Activated B cell treated with CpG ODN at 0.5 μM for 24 hours (primary cell): ENCODE measurements around the gene SGF29. TPM values are rescaled to one million over a fixed set of nuclear protein-coding genes. Genes with fewer than 3 reads are reported as not detected.

Source experiments
- ATAC-seq: fragments of 200-7000 bp; cut with Tn5 transposase; one replicate; pipeline ENCODE4 v1.10.0; 2021; ENCODE audit warnings: low read depth, mild to moderate bottlenecking, moderate library complexity
- CTCF ChIA-PET: fragments of 350-600 bp; sonication (Branson Sonifier 250); formaldehyde crosslinking; loops from one replicate; lab custom pipeline; 2021; ENCODE audit warnings: antibody characterized with exemption; lab: Charles Lee
- POLR2A ChIA-PET: fragments of 350-600 bp; sonication (Branson Sonifier 250); formaldehyde crosslinking; loops from one replicate; lab custom pipeline; 2021; ENCODE audit warnings: antibody characterized with exemption; lab: Charles Lee
- DNase-seq: peaks from one replicate; pipeline ENCODE4 v3.0.0; 2022
- H3K27ac Mint-ChIP-seq: one replicate; pipeline ENCODE4 v1.8.0; 2020; ENCODE audit warnings: mixed read lengths
- H3K27me3 Mint-ChIP-seq: one replicate; pipeline ENCODE4 v1.8.0; 2021; ENCODE audit warnings: mixed read lengths
- H3K36me3 Mint-ChIP-seq: one replicate; pipeline ENCODE4 v1.8.0; 2021; ENCODE audit warnings: low read depth, mixed read lengths
- H3K4me1 Mint-ChIP-seq: one replicate; pipeline ENCODE4 v1.8.0; 2021; ENCODE audit warnings: mixed read lengths
- H3K4me3 Mint-ChIP-seq: one replicate; pipeline ENCODE4 v1.8.0; 2020; ENCODE audit warnings: mild to moderate bottlenecking, mixed read lengths
- H3K9me3 Mint-ChIP-seq: one replicate; pipeline ENCODE4 v1.8.0; 2020; ENCODE audit warnings: mixed read lengths
- intact Hi-C: fragments of 100-400 bp; cut with micrococcal nuclease; formaldehyde crosslinking; loops from one replicate; pipeline ENCODE4 v1.15.1; 2024
- total RNA-seq: library from RNA; stranded (reverse); gene quantifications from 2 replicates; pipeline ENCODE4 v1.2.3, GENCODE V29; 2022
- TF ChIP-seq, protein P1 (sequence below): fragments of 200-600 bp; IDR thresholded peaks from one replicate; pipeline ENCODE4 v1.8.0; 2022; ENCODE audit warnings: antibody characterized with exemption, mild to moderate bottlenecking

The SGF29 gene
- total RNA-seq, 1 donor from 2014 or later: 40.3 TPM

DNA sequence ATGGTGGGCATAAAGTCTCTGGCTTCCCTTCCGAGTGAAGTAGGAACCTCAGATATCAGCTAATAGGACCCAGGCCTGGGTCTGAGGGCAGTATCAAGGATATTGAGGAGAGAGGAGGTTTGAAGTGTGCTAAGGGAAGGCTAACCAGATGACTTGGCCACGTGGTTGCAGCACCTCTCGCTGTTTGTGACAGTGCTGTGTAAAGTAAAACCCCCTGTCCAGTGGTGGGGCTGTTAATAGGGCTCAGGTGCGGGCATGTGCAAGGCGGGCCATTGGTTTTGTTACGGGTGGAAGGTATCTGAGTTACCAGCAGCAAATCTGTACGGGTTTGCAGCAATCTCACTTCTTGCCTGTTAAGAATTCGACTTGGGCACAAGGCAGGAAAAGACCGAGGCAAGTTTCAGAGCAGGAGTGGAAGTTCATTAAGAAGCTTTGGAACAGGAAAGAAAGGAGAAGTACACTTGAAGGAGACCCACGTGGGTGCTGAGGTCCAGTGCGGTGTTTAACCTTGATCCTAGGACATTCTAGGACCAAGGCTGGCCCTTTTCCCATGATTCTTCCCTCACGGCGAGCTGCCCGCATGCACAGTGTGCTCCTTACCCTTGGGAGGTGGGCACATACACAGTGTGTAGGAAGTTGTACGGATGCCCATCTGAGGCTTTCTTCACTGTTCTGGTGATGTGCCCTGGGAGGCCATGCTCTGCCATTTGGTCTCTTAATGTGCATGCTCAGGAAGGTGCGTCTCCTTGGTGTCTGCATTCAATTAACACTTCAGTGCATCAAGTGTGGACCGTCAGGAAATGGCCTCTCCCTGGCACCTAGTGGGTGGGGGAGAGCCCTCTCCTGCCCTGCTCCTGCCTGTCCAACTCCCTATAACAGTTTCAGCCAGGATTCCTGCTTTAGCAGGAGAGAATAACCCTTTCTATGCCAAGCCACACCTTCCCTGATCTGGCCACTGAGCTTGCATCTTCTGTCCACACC, 20.3 kb downstream of the SGF29 start:
- DNase-seq: no peak
- ATAC-seq: no peak
- intact Hi-C loops: no loop called here
- ChIA-PET CTCF (no interaction called here), POLR2A (no interaction called here)
- Mint-ChIP-seq H3K9me3 (no peaks in the 10 kb centered on the region), H3K36me3 (peaks cover 22% of the 10 kb centered on the region), H3K4me1 (peaks cover 4% of the 10 kb centered on the region), H3K27ac (no peak overlapping the region), H3K4me3 (no peak overlapping the region), H3K27me3 (no peaks in the 10 kb centered on the region)
- TF ChIP-seq, protein P1, sequence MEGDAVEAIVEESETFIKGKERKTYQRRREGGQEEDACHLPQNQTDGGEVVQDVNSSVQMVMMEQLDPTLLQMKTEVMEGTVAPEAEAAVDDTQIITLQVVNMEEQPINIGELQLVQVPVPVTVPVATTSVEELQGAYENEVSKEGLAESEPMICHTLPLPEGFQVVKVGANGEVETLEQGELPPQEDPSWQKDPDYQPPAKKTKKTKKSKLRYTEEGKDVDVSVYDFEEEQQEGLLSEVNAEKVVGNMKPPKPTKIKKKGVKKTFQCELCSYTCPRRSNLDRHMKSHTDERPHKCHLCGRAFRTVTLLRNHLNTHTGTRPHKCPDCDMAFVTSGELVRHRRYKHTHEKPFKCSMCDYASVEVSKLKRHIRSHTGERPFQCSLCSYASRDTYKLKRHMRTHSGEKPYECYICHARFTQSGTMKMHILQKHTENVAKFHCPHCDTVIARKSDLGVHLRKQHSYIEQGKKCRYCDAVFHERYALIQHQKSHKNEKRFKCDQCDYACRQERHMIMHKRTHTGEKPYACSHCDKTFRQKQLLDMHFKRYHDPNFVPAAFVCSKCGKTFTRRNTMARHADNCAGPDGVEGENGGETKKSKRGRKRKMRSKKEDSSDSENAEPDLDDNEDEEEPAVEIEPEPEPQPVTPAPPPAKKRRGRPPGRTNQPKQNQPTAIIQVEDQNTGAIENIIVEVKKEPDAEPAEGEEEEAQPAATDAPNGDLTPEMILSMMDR: no peak

DNA sequence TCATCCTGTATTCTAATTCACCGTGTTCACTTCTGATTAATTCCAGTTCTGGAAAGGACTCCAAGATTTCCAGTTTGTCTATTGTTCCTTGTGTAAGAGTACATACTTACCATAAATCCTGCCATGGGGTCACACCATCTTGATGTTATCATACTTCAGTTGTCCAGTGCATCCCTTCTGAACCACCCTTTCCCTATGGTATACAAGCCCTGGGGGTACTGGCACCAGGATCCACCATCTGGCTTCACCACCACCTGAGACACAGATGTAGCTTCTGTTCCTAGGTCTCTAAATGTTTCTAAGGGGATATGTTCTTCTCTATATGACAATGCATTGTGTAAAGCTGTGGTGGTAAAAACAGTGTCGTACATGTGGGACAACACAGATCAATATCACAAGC, 21.2 kb downstream of the SGF29 start:
- H3K27ac Mint-ChIP-seq: no peak overlapping the region
- H3K27me3 Mint-ChIP-seq: no peaks in the 10 kb centered on the region
- peaks cover 20% of the 10 kb centered on the region for H3K36me3 Mint-ChIP-seq
- H3K4me3 Mint-ChIP-seq: no peak overlapping the region
- TF ChIP-seq, protein P1: no peak
- no peaks in the 10 kb centered on the region for H3K9me3 Mint-ChIP-seq
- DNase-seq: no peak
- ChIA-PET CTCF (no interaction called here), POLR2A (no interaction called here)
- ATAC-seq: no peak
- intact Hi-C loops: no loop called here
- H3K4me1 Mint-ChIP-seq: peaks cover 4% of the 10 kb centered on the region

DNA sequence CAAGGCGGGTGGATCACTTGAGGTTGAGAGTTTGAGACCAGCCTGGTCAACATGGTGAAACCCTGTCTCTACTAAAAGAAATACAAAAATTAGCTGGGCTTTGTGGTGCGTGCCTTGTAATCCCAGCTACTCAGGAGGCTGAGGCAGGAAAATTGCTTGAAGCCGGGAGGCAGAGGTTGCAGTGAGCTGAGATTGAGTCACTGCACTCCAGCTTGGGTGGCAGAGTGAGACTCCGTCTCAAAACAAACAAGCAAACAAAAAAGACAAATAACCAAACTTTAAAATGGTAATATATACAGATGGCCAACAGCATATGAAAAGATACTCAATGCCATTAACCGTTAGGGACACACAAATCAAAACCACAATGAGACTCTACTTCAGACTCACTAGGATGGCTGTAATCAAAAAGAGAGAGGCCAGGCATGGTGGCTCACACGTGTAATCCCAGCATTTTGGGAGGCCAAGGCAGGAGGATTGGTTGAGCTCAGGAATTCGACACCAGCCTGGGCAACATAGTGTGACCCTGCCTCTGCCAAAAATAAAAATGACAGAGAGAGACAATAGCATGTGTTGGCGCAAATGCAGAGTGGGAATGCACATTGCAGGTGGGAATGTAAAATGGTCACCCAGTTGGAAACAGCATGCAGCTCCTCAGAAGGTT, 21.9 kb downstream of the SGF29 start:
- CTCF ChIA-PET: no interaction called here
- POLR2A ChIA-PET: no interaction called here
- peaks cover 4% of the 10 kb centered on the region for H3K4me1 Mint-ChIP-seq
- no peak for ATAC-seq
- DNase-seq: no peak
- H3K9me3 Mint-ChIP-seq: no peaks in the 10 kb centered on the region
- TF ChIP-seq, protein P1: no peak
- no peaks in the 10 kb centered on the region for H3K27me3 Mint-ChIP-seq
- no peak overlapping the region for H3K4me3 Mint-ChIP-seq
- peaks cover 24% of the 10 kb centered on the region for H3K36me3 Mint-ChIP-seq
- no peak overlapping the region for H3K27ac Mint-ChIP-seq
- intact Hi-C loops: no loop called here

DNA sequence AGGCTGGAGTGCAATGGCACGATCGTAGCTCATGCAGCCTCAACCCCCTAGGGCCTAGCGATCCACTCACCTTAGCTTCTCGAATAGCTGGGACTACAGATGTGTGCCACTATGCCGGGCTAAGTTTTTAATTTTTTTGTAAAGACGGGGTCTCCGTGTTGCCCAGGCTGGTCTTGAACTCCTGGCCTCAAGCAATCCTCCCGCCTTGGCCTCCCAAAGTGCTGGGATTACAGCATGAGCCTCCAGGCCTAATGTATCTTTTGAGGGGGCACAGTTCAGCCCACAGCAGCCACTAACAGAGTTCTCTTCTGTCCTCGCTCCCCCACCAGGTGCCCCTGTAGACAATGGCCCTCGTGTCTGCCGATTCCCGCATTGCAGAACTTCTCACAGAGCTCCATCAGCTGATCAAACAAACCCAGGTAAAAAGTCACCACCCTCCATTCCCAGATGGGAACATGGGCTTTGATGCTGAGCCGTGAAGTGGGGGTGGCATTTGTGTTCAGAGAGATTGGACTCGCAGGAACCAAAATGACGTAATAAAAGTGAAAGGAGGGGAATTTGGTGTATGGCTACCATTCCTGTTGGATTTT, 27.1 kb downstream of the SGF29 start:
- POLR2A ChIA-PET: interaction anchor here (0.5 to 0.7 kb wide), 2 partner anchors 13 to 21 kb away, joined by 4 to 6 read pairs; no protein-coding TSS in a partner anchor
- TF ChIP-seq, protein P1: no peak
- H3K27me3 Mint-ChIP-seq: no peaks in the 10 kb centered on the region
- H3K4me1 Mint-ChIP-seq: peaks cover under 1% of the 10 kb centered on the region
- no peak overlapping the region for H3K27ac Mint-ChIP-seq
- no peak for ATAC-seq
- DNase-seq: no peak
- peaks cover 53% of the 10 kb centered on the region for H3K36me3 Mint-ChIP-seq
- H3K4me3 Mint-ChIP-seq: no peak overlapping the region
- CTCF ChIA-PET: no interaction called here
- intact Hi-C loops: no loop called here
- no peaks in the 10 kb centered on the region for H3K9me3 Mint-ChIP-seq

DNA sequence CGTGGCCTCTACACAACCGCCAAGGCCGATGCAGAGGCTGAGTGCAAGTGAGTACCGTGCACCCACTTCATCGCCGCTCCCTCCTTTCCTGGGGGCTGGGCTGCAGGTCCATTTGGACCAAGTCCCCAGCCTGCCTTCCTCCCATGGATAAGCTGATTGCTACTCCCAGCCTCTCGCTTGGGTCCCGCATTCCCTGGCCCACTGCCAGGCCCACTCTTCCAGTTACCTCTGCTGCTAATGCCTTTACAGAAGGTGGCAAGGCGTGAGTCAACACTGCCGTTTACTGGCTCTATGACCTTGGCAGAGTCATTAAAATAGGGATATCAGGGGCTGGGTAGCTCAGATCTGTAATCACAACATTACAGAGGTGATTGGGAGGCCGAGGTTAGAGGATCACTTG, 32.0 kb downstream of the SGF29 start:
- POLR2A ChIA-PET: no interaction called here
- peaks cover 85% of the 10 kb centered on the region for H3K36me3 Mint-ChIP-seq

More for the DNA sequence above, 32.0 kb downstream of the SGF29 start:
- TF ChIP-seq, protein P1: no peak
- H3K27ac Mint-ChIP-seq: no peak overlapping the region
- DNase-seq: no peak
- no peaks in the 10 kb centered on the region for H3K9me3 Mint-ChIP-seq
- no peak for ATAC-seq
- H3K27me3 Mint-ChIP-seq: no peaks in the 10 kb centered on the region
- H3K4me1 Mint-ChIP-seq: peaks cover 2% of the 10 kb centered on the region
- no peak overlapping the region for H3K4me3 Mint-ChIP-seq
- CTCF ChIA-PET: no interaction called here
- intact Hi-C loops: no loop called here
